NCI-H460 (cell line): Measurements from ENCODE around the gene STXBP4. TPM values are rescaled to one million over a fixed set of nuclear protein-coding genes. Genes with fewer than 3 reads are reported as not detected.
A peak's percentile ranks its signal among the peaks of the same experiment; 100 is the strongest.

ENCODE experiments used
- DNase-seq: peaks from one replicate; pipeline ENCODE4 v3.0.0-alpha.2; 2016; ENCODE audit warnings: low read depth; ENCODE audit errors: extremely low read depth
- polyA plus RNA-seq: library from polyadenylated mRNA; depleted of rRNA; stranded (reverse); fragments of >200 nt; gene quantifications from 2 replicates; pipeline ENCODE4 v1.2.3, GENCODE V29; 2014; cell fraction: nucleus; rRNA removed
- total RNA-seq: library from RNA; depleted of rRNA; stranded (reverse); fragments of >200 nt; shearing (Covaris generic); gene quantifications from 2 replicates; pipeline ENCODE4 v1.2.3, GENCODE V29; 2014; rRNA removed

Gene STXBP4
- 9.7 and 17.5 TPM in 2 replicates for total RNA-seq
- polyA plus RNA-seq, result 5.1 and 7.7 TPM in 2 replicates

- DNase-seq, result peak; percentile 95
These were observed at the start of gene STXBP4, which contains the start of gene COX11 for GRCh38 chr17:54968262-54968987. STXBP4 (plus strand) TSS chr17:54968765; CDS start chr17:54986220, 17,455 bp downstream. COX11 (minus strand) TSS chr17:54968654; CDS start chr17:54968646, 8 bp downstream.

- DNase-seq, result no peak
These were observed 49.1 kb upstream of the STXBP4 start for GRCh38 chr17:54919425-54919824.

GRCh38 chr17:54920819-54921218, 47.7 kb upstream of the STXBP4 start:
- no peak for DNase-seq

GRCh38 chr17:54924405-54924804, 44.2 kb upstream of the STXBP4 start:
- no peak for DNase-seq

GRCh38 chr17:54927525-54927924, 41.0 kb upstream of the STXBP4 start:
- no peak for DNase-seq

- no peak for DNase-seq
These were observed 35.9 kb upstream of the STXBP4 start for GRCh38 chr17:54932711-54933110.

GRCh38 chr17:54933921-54934320, 34.6 kb upstream of the STXBP4 start:
- no peak for DNase-seq

- no peak for DNase-seq
These were observed 33.1 kb upstream of the STXBP4 start for GRCh38 chr17:54935471-54935870.

- DNase-seq, result no peak
These were observed 31.5 kb upstream of the STXBP4 start for GRCh38 chr17:54937018-54937417.

GRCh38 chr17:54937426-54937825, 31.1 kb upstream of the STXBP4 start:
- no peak for DNase-seq

- no peak for DNase-seq
These were observed 27.3 kb upstream of the STXBP4 start for GRCh38 chr17:54941285-54941684.

- no peak for DNase-seq
These were observed 23.8 kb upstream of the STXBP4 start for GRCh38 chr17:54944796-54945195.

- DNase-seq, result no peak
These were observed 23.3 kb upstream of the STXBP4 start for GRCh38 chr17:54945231-54945630.

GRCh38 chr17:54945671-54946070, 22.9 kb upstream of the STXBP4 start:
- DNase-seq, result no peak

GRCh38 chr17:54947396-54947795, 21.2 kb upstream of the STXBP4 start:
- DNase-seq, result no peak

- no peak for DNase-seq
These were observed 20.2 kb upstream of the STXBP4 start for GRCh38 chr17:54948380-54948779.

GRCh38 chr17:54950116-54950515, 18.4 kb upstream of the STXBP4 start:
- no peak for DNase-seq

GRCh38 chr17:54951286-54951685, 17.3 kb upstream of the STXBP4 start:
- DNase-seq, result no peak

- no peak for DNase-seq
These were observed 11.8 kb upstream of the STXBP4 start for GRCh38 chr17:54956791-54957190.

- peak; percentile 17 for DNase-seq
These were observed 824 bp upstream of the STXBP4 start for GRCh38 chr17:54967621-54968261.

GRCh38 chr17:54968988-54969332, 395 bp downstream of the STXBP4 start:
- DNase-seq, result no peak
